NB4 (cell line): ENCODE data around the gene RELL1.

Experiments used
- TF ChIP-seq, protein P1 (sequence below): IDR thresholded peaks from one replicate; pipeline ENCODE4 v1.5.1; 2012; ENCODE audit warnings: low read depth, low read length
- TF ChIP-seq, protein P2 (sequence below): IDR thresholded peaks from 2 replicates; pipeline ENCODE4 v1.6.1; 2011; ENCODE audit warnings: low read depth, low read length

DNA sequence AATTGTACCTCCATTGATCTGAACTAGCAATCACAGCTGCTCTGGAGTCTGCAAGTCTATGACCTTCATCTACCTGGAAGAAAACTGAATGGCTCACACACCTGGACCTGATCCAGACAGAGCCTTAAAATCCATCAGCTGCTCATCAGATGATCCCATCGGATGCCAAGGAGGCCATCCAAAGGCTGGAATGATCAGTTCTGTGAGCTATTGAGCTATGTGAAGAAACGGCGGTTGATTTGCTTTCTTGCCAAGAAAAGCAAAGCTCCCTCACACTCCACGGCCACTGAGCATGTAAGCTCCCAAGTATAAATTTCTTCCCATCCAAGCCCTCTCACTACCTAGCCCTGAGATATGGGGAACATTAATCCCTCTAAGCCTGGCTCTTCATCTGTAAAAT is 63.1 kb downstream of the RELL1 start:
- TF ChIP-seq, protein P1, sequence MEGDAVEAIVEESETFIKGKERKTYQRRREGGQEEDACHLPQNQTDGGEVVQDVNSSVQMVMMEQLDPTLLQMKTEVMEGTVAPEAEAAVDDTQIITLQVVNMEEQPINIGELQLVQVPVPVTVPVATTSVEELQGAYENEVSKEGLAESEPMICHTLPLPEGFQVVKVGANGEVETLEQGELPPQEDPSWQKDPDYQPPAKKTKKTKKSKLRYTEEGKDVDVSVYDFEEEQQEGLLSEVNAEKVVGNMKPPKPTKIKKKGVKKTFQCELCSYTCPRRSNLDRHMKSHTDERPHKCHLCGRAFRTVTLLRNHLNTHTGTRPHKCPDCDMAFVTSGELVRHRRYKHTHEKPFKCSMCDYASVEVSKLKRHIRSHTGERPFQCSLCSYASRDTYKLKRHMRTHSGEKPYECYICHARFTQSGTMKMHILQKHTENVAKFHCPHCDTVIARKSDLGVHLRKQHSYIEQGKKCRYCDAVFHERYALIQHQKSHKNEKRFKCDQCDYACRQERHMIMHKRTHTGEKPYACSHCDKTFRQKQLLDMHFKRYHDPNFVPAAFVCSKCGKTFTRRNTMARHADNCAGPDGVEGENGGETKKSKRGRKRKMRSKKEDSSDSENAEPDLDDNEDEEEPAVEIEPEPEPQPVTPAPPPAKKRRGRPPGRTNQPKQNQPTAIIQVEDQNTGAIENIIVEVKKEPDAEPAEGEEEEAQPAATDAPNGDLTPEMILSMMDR: no peak
- TF ChIP-seq, protein P2, sequence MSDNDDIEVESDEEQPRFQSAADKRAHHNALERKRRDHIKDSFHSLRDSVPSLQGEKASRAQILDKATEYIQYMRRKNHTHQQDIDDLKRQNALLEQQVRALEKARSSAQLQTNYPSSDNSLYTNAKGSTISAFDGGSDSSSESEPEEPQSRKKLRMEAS: no peak
